K562 (cell line): ENCODE measurements around the gene IRF6. TPM values are rescaled to one million over a fixed set of nuclear protein-coding genes. Genes with fewer than 3 reads are reported as not detected.

Source experiments
- ATAC-seq: fragments of 200-7000 bp; cut with Tn5 transposase; 3 replicates; pipeline ENCODE4 v1.9.1; 2020; ENCODE audit warnings: moderate library complexity
- BruUV-seq: library from RNA; stranded (reverse); fragments of 400-500 nt; replicated peaks from 2 replicates; lab custom pipeline; 2021; lab: Mats Ljungman, UMichigan
- CTCF ChIA-PET: fragments of 300-600 bp; formaldehyde crosslinking; extraction: SDS; loops from one replicate; lab custom pipeline; 2021; ENCODE audit warnings: low intra/inter-chr PET ratio; lab: Yijun Ruan, JAX
- POLR2A ChIA-PET: fragments of 300-600, 350-650 bp; sonication (Branson Sonifier 250); formaldehyde crosslinking; extraction: SDS; loops from one replicate; lab custom pipeline; 2021; ENCODE audit warnings: antibody characterized with exemption, inconsistent platforms; lab: Yijun Ruan, JAX
- DNase-seq, 4 experiments: peaks; one replicate each; pipeline versions ENCODE4 v3.0.0 to v3.0.0-alpha.2; 2011 to 2018; ENCODE audit warnings: low spot score in 3 of 4, mixed read lengths in 3 of 4; ENCODE audit errors: extremely low read depth in 1 of 4
- FAIRE-seq: peaks from 2 replicates; lab custom pipeline; 2011; peaks lifted over from hg19 to GRCh38; lab: Jason Lieb, UNC
- H2AFZ ChIP-seq: 2 replicates; pipeline ENCODE4 v1.6.0; 2011; ENCODE audit warnings: low read depth, low read length, control low read depth, inconsistent platforms
- H3K27ac ChIP-seq: fragments of 200-600 bp; 3 replicates; pipeline ENCODE4 v1.8.0; 2011; ENCODE audit warnings: low read depth, mild to moderate bottlenecking, control low read depth, inconsistent platforms, low read length, moderate library complexity, mixed read lengths; ENCODE audit errors: extremely low read depth
- H3K27me3 ChIP-seq, 2 experiments: fragments of 300-600 bp in 1 of 2; 2 replicates in 1 of 2; 3 replicates in 1 of 2; pipeline versions ENCODE4 v1.6.0 to v1.8.0; 2011; ENCODE audit warnings: inconsistent platforms in 2 of 2, low read length in 2 of 2, mild to moderate bottlenecking in 1 of 2, mixed read lengths in 1 of 2, moderate library complexity in 1 of 2; ENCODE audit not compliant: control insufficient read depth in 2 of 2, insufficient read depth in 2 of 2
- H3K36me3 ChIP-seq: fragments of 300-600 bp; 3 replicates; pipeline ENCODE4 v1.8.0; 2011; ENCODE audit warnings: mild to moderate bottlenecking, low read length, inconsistent platforms; ENCODE audit not compliant: control insufficient read depth, insufficient read depth
- H3K4me1 ChIP-seq, 2 experiments: fragments of 200-600 bp in 1 of 2; replicated peaks in 1 of 2; 2 replicates in 1 of 2; 3 replicates in 1 of 2; pipeline versions ENCODE4 v1.5.1 to v1.8.0; 2011; ENCODE audit warnings: inconsistent platforms in 2 of 2, low read length in 2 of 2, mild to moderate bottlenecking in 1 of 2, mixed read lengths in 1 of 2, moderate library complexity in 1 of 2; ENCODE audit not compliant: control insufficient read depth in 2 of 2, insufficient read depth in 2 of 2
- H3K4me2 ChIP-seq: 2 replicates; pipeline ENCODE4 v1.6.1; 2011; ENCODE audit warnings: low read length, control low read depth, inconsistent platforms, mixed read lengths; ENCODE audit not compliant: insufficient read depth
- H3K4me3 ChIP-seq: fragments of 200-600 bp; sonication (generic), shearing (Covaris generic); 2 replicates; pipeline ENCODE4 v1.5.1; 2016; ENCODE audit warnings: control low read depth, inconsistent platforms
- H3K79me2 ChIP-seq: fragments of 200-600 bp; 3 replicates; pipeline ENCODE4 v1.8.0; 2011; ENCODE audit warnings: low read length, inconsistent platforms; ENCODE audit not compliant: control insufficient read depth, insufficient read depth
- H3K9ac ChIP-seq, 2 experiments: 2 replicates each; pipeline versions ENCODE4 v1.6.0 to v1.6.1; 2011; ENCODE audit warnings: low read depth in 2 of 2, low read length in 2 of 2, control low read depth in 1 of 2, inconsistent platforms in 1 of 2, mild to moderate bottlenecking in 1 of 2, mixed read lengths in 1 of 2; ENCODE audit not compliant: insufficient read depth in 1 of 2
- H3K9me1 ChIP-seq: one replicate; pipeline ENCODE4 v1.6.0; 2011; ENCODE audit warnings: inconsistent platforms, mild to moderate bottlenecking, low read length, moderate library complexity; ENCODE audit not compliant: control insufficient read depth, insufficient read depth
- H3K9me3 ChIP-seq: replicated peaks from 2 replicates; pipeline ENCODE4 v1.5.1; 2011; ENCODE audit warnings: low read depth, low read length, inconsistent platforms; ENCODE audit not compliant: control insufficient read depth, insufficient read depth
- H4K20me1 ChIP-seq: replicated peaks from 2 replicates; pipeline ENCODE4 v1.6.1; 2011; ENCODE audit warnings: low read length, inconsistent platforms, mixed read lengths; ENCODE audit not compliant: control insufficient read depth, insufficient read depth
- EWSR1 ChIP-seq: fragments of 450-650 bp; IDR thresholded peaks from 2 replicates; pipeline ENCODE4 v1.6.1; 2018; ENCODE audit warnings: borderline replicate concordance, mild to moderate bottlenecking, low read depth, moderate library complexity; ENCODE audit not compliant: partially characterized antibody
- FOXJ2 ChIP-seq: fragments of 200-800 bp; sonication (Bioruptor generic); IDR thresholded peaks from 2 replicates; pipeline ENCODE4 v1.6.1; 2016; ENCODE audit warnings: missing genetic modification characterization, missing compliant biosample characterization
- HMG20A ChIP-seq: fragments of 450-650 bp; formaldehyde crosslinking; conservative IDR thresholded peaks from 2 replicates; pipeline ENCODE4 v1.4.0; 2020; ENCODE audit warnings: mild to moderate bottlenecking, mixed read lengths
- IRF9 ChIP-seq: fragments of 450-650 bp; IDR thresholded peaks from 2 replicates; pipeline ENCODE4 v1.6.1; 2016; ENCODE audit warnings: missing biosample characterization, missing genetic modification characterization
- MAFG ChIP-seq: fragments of 450-650 bp; conservative IDR thresholded peaks from 2 replicates; pipeline ENCODE4 v1.6.1; 2016; ENCODE audit warnings: missing genetic modification characterization, missing compliant biosample characterization
- PHF21A ChIP-seq: fragments of 450-650 bp; IDR thresholded peaks from 2 replicates; pipeline ENCODE4 v1.6.1; 2017; ENCODE audit warnings: low read depth, borderline replicate concordance
- SMARCC2 ChIP-seq: fragments of 450-650 bp; IDR thresholded peaks from 2 replicates; pipeline ENCODE4 v1.6.1; 2017; ENCODE audit warnings: antibody characterized with exemption, moderate library complexity, mild to moderate bottlenecking, low read depth
- TSHZ1 ChIP-seq: fragments of 250-450 bp; sonication (Bioruptor Pico); IDR thresholded peaks from 2 replicates; pipeline ENCODE4 v1.4.0; 2020; ENCODE audit warnings: mild to moderate bottlenecking, moderate library complexity
- XRCC3 ChIP-seq: fragments of 450-650 bp; IDR thresholded peaks from 2 replicates; pipeline ENCODE4 v1.6.1; 2017; ENCODE audit warnings: mild to moderate bottlenecking, moderate library complexity
- ZNF274 ChIP-seq: IDR thresholded peaks from 2 replicates; pipeline ENCODE4 v1.6.1; 2011; ENCODE audit warnings: low read depth, mild to moderate bottlenecking, low read length, moderate library complexity, borderline replicate concordance
- ZNF507 ChIP-seq: conservative IDR thresholded peaks from 2 replicates; pipeline ENCODE4 v1.6.1; 2017; ENCODE audit warnings: missing genetic modification characterization, missing compliant biosample characterization
- WGBS: fragments of 100-300 bp; shearing (Covaris generic); methylation state at CpG from one replicate; pipeline ENCODE4 v1.1.6; 2016; ENCODE audit warnings: low coverage, mixed read lengths; ENCODE audit not compliant: insufficient coverage; ENCODE audit errors: missing lambda C conversion rate; 5-methylcytosine and 5-hydroxymethylcytosine counted together
- in situ Hi-C: fragments of 300-500 bp; cut with MboI; formaldehyde crosslinking; loops from 4 replicates; pipeline ENCODE4 v1.15.0; 2018; ENCODE audit warnings: inconsistent platforms, mixed read lengths
- intact Hi-C: fragments of 100-400 bp; cut with micrococcal nuclease; formaldehyde crosslinking; loops from 2 replicates; pipeline ENCODE4 v1.14.2; 2022
- polyA plus RNA-seq, 8 experiments: library from polyadenylated mRNA; depleted of rRNA in 4 of 8; stranded (reverse) in 5 of 8; unstranded in 3 of 8; fragments of >200 nt; fragmentation: Nextera tagmentation in 2 of 8; fragmentation: Illumina TruSeq in 1 of 8; extraction: Ambion mirVana in 2 of 8; extraction: Trizol in 1 of 8; gene quantifications; 2 replicates each; pipeline versions ENCODE4 v1.2.1 to v1.2.3, GENCODE V29; 2011 to 2014; ENCODE audit warnings: inconsistent platforms in 1 of 8, missing spikeins in 1 of 8
- total RNA-seq, 7 experiments: library from RNA; depleted of rRNA in 6 of 7; stranded (reverse); fragments of >200 nt in 6 of 7; fragmentation: Illumina TruSeq in 2 of 7; extraction: Trizol in 2 of 7; gene quantifications; 2 replicates each; pipeline versions ENCODE4 v1.2.1 to v1.2.3, GENCODE V29; 2011 to 2021; ENCODE audit warnings: low replicate concordance in 1 of 7

IRF6 gene
- total and polyA plus RNA-seq, 9 of the 15 experiments (the other 6 are each of a cell fraction or from before 2014, with no cell fraction given) = 0.03 to 0.65 (median 0.17) TPM

GRCh38 chr1:209741193-209741592 lies 64.7 kb downstream of the IRF6 start:
- Histone ChIP-seq H2AFZ (no peak overlapping the region), H3K4me3 (no peak overlapping the region), H3K36me3 (no peaks in the 10 kb centered on the region), H3K9me3 (no peaks in the 10 kb centered on the region), H3K9me1 (no peaks in the 10 kb centered on the region), H3K27ac (no peak overlapping the region), H3K79me2 (no peaks in the 10 kb centered on the region), H4K20me1 (no peaks in the 10 kb centered on the region), H3K4me2 (no peak overlapping the region), H3K4me1 (no peaks in the 10 kb centered on the region; a peak in 1 of 5 replicates), H3K9ac (no peak overlapping the region), H3K27me3 (peaks cover 10 to 28% of the 10 kb centered on the region in 2 experiments)
- TF ChIP-seq HMG20A (no peak), MAFG (tag) (0 out of 2 replicates have a peak, but pooled peaks have one; percentile 14), FOXJ2 (tag) (0 out of 2 replicates have a peak, but pooled peaks have one; percentile 25), EWSR1 (no peak)
- ATAC-seq (no peak), FAIRE-seq (no peak), DNase-seq (no peak)
- intact Hi-C loops (loop anchor here (10.0 kb wide), 1 partner anchor 136 kb away; no protein-coding TSS in a partner anchor), in situ Hi-C loops (no loop called here)
- CTCF ChIA-PET = no interaction called here
- POLR2A ChIA-PET = interaction anchor here (0.6 to 1.1 kb wide), 2 partner anchors 172 to 1463 kb away, joined by 4 read pairs; no protein-coding TSS in a partner anchor
- 2% methylated on average over 3 of the region's 3 CpGs for WGBS
- no TSS peak for BruUV-seq

- Histone ChIP-seq H3K4me2 (no peak overlapping the region), H2AFZ (no peak overlapping the region), H3K4me1 (no peaks in the 10 kb centered on the region), H3K27me3 (peaks cover 4 to 13% of the 10 kb centered on the region in 2 experiments; a peak in 3 of 5 replicates), H3K27ac (no peak overlapping the region), H3K9me1 (no peaks in the 10 kb centered on the region), H3K9ac (no peak overlapping the region), H4K20me1 (no peaks in the 10 kb centered on the region), H3K79me2 (no peaks in the 10 kb centered on the region), H3K9me3 (no peaks in the 10 kb centered on the region), H3K4me3 (no peak overlapping the region), H3K36me3 (no peaks in the 10 kb centered on the region)
- ATAC-seq (no peak), FAIRE-seq (no peak), DNase-seq (no peak)
- 4% methylated on average over 1 of the region's 1 CpG for WGBS
- ChIA-PET CTCF (no interaction called here), POLR2A (interaction anchor here (1.1 kb wide), 2 partner anchors 43 to 63 kb away, joined by 3 read pairs; partner anchors contain the start of gene G0S2)
- intact Hi-C loops = no loop called here
- no TSS peak for BruUV-seq
- in situ Hi-C loops = no loop called here
- TF ChIP-seq PHF21A (no peak), IRF9 (tag) (no peak), SMARCC2 (no peak), XRCC3 (no peak), ZNF274 (no peak), ZNF507 (tag) (no peak), TSHZ1 (CRISPR knock-in tag) (no peak)
Measured at GRCh38 chr1:209738270-209738669, 67.7 kb downstream of the IRF6 start.
